ENCODE results near the gene KLK12. TPM values are rescaled to one million over a fixed set of nuclear protein-coding genes. Genes with fewer than 3 reads are reported as not detected.

The KLK12 gene
- total RNA-seq, 4 donors from 2014 or later, result not detected

- Histone ChIP-seq H3K36me3 (no peaks in the 10 kb centered on the region), H3K4me1 (no peaks in the 10 kb centered on the region), H3K9me3 (no peaks in the 10 kb centered on the region), H3K27me3 (peaks cover 0 to 4% (median 0%) of the 10 kb centered on the region in 3 donors), H3K27ac (no peak overlapping the region), H3K4me3 (no peak overlapping the region)
- DNase-seq (no peak), ATAC-seq (no peak)
- TF ChIP-seq CTCF (IDR thresholded peaks at IDR 0.05 in 4 of 5, conservative IDR thresholded peaks at IDR 0.05 in 1 of 5), result no peak
- no peak for TF ChIP-seq POLR2A (IDR thresholded peaks at IDR 0.05)
- intact Hi-C loops (cut with DNase I; ENCODE audit: low total_unique reads), result no loop called here
- in situ Hi-C loops (cut with MboI; ENCODE audit: low sequenced_read_pairs in 4 of 4), result no loop called here
Observed at GRCh38 chr19:51076631-51077213, 41.9 kb upstream of the KLK12 start.

- Histone ChIP-seq H3K4me3 (no peak overlapping the region), H3K9me3 (no peaks in the 10 kb centered on the region), H3K27ac (no peak overlapping the region), H3K4me1 (no peaks in the 10 kb centered on the region), H3K27me3 (peaks cover 0 to 4% (median 0%) of the 10 kb centered on the region in 3 donors), H3K36me3 (no peaks in the 10 kb centered on the region)
- no peak for ATAC-seq
- in situ Hi-C loops (cut with MboI; ENCODE audit: low sequenced_read_pairs in 4 of 4) (no loop called here), intact Hi-C loops (cut with DNase I; ENCODE audit: low total_unique reads) (no loop called here)
- TF ChIP-seq POLR2A (IDR thresholded peaks at IDR 0.05) (no peak), CTCF (IDR thresholded peaks at IDR 0.05 in 4 of 5, conservative IDR thresholded peaks at IDR 0.05 in 1 of 5) (no peak)
- no peak for DNase-seq
Observed at GRCh38 chr19:51075998-51076397, 41.2 kb upstream of the KLK12 start.

- H3K4me3 ChIP-seq, result no peak overlapping the region
- H3K27ac ChIP-seq, result no peak overlapping the region
- H3K36me3 ChIP-seq, result no peaks in the 10 kb centered on the region
- no peaks in the 10 kb centered on the region for H3K4me1 ChIP-seq
- peaks cover 0 to 4% (median 0%) of the 10 kb centered on the region in 3 donors for H3K27me3 ChIP-seq
- no peak for DNase-seq
- H3K9me3 ChIP-seq, result no peaks in the 10 kb centered on the region
- intact Hi-C loops (cut with DNase I; ENCODE audit: low total_unique reads) (no loop called here), in situ Hi-C loops (cut with MboI; ENCODE audit: low sequenced_read_pairs in 4 of 4) (no loop called here)
- TF ChIP-seq POLR2A (IDR thresholded peaks at IDR 0.05) (no peak), CTCF (IDR thresholded peaks at IDR 0.05 in 4 of 5, conservative IDR thresholded peaks at IDR 0.05 in 1 of 5) (no peak)
- ATAC-seq, result no peak
Observed at GRCh38 chr19:51071095-51071405, 36.2 kb upstream of the KLK12 start.

- TF ChIP-seq POLR2A (IDR thresholded peaks at IDR 0.05), result no peak
- TF ChIP-seq CTCF (IDR thresholded peaks at IDR 0.05 in 4 of 5, conservative IDR thresholded peaks at IDR 0.05 in 1 of 5), result no peak
- Histone ChIP-seq H3K4me3 (no peak overlapping the region), H3K4me1 (no peaks in the 10 kb centered on the region), H3K27ac (no peak overlapping the region), H3K27me3 (peaks cover 0 to 6% (median 0%) of the 10 kb centered on the region in 3 donors), H3K9me3 (no peaks in the 10 kb centered on the region), H3K36me3 (no peaks in the 10 kb centered on the region)
- no peak for DNase-seq
- intact Hi-C loops (cut with DNase I; ENCODE audit: low total_unique reads), result no loop called here
- in situ Hi-C loops (cut with MboI; ENCODE audit: low sequenced_read_pairs in 4 of 4), result no loop called here
- ATAC-seq, result no peak
Observed at GRCh38 chr19:51070334-51071094, 35.7 kb upstream of the KLK12 start.

All from gastrocnemius medialis (tissue), 4 donors.